Measurements from ENCODE around the gene NUP62CL.

Gene NUP62CL

DNA sequence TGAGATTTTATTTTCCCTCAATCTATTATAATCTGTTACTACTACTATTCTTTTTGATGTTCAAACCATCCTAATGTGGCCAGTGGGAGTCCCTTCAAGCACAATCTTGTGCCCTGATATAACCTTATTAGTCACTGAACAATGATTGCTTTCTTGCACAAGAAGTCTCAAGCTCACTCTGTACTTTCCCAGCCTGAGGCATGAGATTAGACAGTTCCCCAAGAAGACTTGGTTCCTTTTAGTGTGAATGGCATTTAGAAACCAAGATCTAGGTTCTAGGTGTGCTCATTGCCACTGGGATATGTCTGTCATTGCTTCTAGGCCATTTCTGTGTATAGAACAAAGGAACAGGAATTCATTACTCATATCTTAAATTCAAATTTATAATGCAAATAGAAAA is 59.6 kb downstream of the NUP62CL start:
- no peak for DNase-seq

DNA sequence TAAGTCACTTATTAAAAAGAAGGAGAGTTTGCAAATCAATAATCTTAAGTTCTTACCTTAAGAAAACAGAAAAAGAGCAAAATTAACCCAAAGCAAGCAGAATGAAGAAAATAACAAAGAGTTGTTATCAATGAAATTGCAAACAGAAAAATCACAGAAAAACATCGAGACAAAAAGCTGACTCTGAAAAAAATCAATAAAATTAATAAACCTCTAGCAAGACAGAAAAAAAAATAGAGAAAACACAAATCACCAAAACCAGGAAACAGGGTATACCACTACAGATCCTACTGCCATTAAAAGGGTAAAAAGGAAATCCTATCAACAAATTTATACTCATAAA is 70.3 kb downstream of the NUP62CL start:
- no peak for DNase-seq

DNA sequence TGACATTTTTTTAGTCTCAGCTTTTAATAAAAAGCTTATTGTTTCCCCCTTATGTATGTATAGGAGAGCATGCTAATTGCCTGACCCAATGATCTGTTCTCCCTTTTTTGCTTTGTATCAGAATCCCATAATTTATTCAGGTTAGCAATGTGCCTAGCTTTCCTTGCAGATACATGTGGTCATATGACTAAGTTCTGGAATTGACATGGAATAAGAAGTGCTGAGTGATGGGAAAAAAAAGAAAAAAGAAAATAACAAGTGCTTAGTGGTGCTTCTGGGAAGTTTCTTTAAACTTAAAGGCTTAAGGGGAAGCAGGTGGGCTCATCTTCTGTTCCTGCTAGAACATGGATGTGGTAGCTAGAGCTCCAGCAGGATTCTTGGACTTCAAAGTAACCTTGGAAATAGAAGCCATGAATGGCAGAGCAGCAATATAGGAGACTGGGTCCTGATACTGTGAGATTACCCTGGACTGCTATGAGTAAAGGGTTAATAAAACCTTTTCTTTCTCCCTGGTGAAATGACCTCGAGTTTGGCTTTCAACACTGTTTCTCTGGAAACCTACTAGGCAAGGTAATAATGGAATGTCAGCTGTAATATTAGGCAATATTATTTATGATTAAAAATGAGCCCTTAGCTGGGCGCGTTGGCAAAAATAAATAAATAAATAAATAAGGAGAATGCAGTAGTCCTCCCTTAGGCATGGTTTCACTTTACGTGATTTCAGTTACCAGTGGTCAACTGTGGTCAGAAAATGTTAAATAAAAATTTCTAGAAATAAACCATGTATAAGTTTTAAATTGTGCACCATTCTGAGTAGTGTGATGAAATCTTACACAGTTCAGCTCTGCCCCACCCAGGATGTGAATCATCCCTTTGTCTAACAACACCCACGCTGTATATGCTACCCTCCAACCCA is 70.9 kb downstream of the NUP62CL start:
- no peak for DNase-seq

DNA sequence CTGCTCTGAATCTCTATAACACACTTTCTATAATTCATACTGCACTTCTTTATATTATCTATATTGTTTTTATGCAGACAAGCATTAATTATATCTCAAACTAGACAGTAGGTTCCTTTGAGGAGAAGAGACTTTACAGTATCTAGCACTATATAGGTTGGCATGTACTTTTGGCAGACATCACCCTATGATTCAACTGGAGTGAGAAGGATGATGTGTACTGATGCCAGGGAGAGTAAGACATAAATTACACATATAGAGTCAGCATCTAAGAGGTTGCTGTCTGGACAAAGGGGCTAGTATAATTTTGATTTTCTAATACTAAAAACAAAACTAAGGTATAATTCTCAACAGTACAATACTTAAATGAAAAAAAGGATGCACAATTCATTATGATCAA is 82.5 kb downstream of the NUP62CL start:
- no peak for DNase-seq

DNA sequence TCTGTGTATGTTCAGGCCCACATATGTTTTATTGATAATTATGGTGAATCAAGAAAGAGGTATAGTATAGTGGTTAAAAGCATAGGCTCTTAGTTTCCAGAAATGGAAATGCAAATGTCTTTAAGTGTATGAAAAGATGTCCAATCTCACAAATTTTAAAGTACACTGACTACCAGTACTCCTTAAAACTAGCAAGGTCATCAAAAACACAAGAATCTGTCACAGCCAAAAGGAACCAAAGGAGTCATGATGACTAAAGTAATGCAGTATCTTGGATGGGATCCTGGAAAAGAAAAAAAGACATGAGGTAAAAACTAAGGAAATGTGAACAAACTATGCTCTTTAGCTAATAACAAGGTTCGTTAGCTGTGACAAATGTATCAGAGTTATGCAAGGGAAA is 87.0 kb downstream of the NUP62CL start:
- no peak for DNase-seq

DNA sequence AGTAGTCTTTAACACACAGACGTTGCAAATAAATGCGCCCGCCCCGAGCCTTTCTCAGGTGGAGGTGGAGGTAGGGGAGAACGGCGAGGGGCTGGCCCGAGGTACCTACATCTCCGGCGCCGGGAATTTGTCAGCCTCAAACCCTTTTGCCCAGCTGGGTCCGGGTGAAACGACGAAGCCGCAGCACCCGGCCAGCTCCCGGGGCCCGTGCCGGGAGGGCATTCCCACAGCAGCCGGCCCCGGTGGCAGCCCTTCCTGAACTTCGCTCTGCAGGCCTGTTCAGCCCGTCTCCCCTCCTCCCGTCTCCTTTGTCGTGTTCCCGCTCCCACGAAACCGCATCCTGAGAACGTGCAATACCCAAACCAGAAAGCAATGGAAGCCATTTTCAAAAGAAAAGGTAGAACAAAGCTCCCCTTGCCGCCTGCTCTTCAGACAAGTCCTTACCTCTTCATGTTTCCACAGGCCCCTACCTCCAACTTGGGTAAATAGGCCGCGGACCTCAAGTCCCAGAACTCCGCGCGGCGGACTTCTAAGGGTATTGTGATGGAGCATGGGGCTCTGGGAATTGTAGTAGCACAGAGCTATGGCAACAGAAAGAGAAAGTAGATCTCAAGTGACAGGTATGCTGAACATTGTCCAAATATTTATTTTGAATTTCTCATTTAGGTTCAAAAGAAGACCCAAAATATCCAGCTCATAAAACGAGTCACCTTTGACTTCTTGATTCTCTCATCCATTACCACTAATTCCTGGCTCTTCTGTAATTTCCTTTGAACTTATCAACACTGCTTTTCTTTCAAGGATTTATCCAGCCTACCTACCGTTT is 87.7 kb downstream of the NUP62CL start, which contains the start of gene RBM41:
TSS of gene RBM41 (minus strand) at position 501 of the 826 bp plus-strand sequence. CDS start at position 452, 49 bp downstream.
- peak; percentile 82 for DNase-seq

DNA sequence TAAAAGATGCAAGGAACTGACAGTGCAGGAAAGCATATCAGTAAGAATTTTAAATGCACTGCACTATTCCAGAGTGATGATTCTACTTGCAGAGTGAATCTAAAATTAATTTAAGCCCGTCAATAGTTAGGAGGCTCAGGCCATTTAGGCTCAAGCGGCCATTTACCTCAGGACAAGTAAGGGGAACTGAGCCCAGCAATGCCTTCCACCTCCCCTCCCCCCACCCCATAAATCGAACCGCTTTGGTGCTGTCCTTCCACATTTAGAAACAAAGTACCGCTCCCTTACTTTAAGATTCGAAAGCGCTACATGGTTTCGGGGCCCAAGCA is 88.3 kb downstream of the NUP62CL start:
- DNase-seq: no peak

DNA sequence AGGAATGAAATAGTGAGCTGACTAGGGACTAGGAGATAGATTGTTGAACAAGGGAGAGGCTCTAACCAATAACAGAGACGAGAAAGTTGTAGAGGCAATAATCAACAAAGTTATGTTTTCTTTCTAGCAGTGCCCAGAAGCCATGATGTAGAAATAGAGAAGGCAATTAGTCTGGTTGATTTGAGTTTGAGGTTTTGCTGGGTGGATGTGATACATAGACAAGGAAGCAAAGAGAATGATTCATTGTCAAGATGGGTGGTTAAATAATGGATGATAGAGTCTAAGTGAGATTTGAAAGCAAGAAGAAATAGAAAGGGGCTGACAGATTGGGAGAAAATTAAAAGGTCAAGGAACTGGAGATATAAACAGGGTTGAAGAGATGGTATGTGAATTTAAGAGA is 98.8 kb downstream of the NUP62CL start:
- no peak for DNase-seq

DNA sequence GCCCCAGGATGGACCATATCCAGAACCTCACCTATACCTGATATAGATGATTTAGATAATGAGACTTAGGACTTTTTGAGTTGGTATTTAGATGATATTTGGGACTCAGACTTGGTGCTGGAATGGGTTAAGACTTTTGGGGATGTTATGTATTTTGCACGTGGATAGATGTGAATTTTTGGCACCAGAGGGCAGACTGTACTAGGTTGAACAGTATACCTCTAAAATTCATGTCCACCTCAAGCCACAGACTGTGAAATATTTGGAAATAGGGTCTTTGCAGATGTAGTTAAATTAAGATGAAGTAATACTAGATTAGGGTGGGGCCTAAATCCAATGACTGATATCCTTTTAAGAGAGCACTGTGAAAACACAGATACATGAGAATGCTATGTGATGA is 103.3 kb downstream of the NUP62CL start:
- DNase-seq: no peak

DNA sequence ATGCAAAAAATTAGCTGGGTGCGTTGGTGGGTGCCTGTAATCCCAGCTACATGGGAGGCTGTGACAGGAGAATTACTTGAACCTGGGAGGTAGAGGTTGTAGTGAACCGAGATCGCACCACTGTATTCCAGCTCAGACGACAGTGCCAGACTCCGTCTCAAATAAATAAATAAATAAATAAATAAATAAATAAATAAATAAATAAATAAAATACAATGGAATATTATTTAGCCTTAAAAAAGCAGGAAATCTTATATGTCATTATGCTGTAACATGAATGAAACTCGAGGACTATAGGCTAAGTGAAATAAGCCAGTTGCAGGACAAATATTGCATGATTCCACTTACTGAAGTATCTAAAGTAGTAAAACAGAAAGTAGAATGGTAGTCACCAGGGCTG is 130.1 kb downstream of the NUP62CL start:
- no peak for DNase-seq

All from NCI-H510A (cell line).